Neuronal stem cell (in vitro differentiated cells): ENCODE data around the gene FBLN1.

Experiments used
- DNase-seq: peaks from one replicate; pipeline ENCODE4 v3.0.0-alpha.2; 2013; ENCODE audit warnings: low spot score
- H2AFZ ChIP-seq: one replicate; pipeline ENCODE4 v1.6.1; 2013; ENCODE audit warnings: mild to moderate bottlenecking, low read length, inconsistent platforms
- H2AK5ac ChIP-seq: 2 replicates; pipeline ENCODE4 v1.6.1; 2013; ENCODE audit warnings: low read depth, mild to moderate bottlenecking, inconsistent platforms, low read length, moderate library complexity, mixed read lengths
- H2BK120ac ChIP-seq: 2 replicates; pipeline ENCODE4 v1.6.1; 2013; ENCODE audit warnings: low read depth, mild to moderate bottlenecking, inconsistent platforms, low read length, moderate library complexity, mixed read lengths
- H2BK12ac ChIP-seq: one replicate; pipeline ENCODE4 v1.6.1; 2013; ENCODE audit warnings: low read length, inconsistent platforms
- H2BK15ac ChIP-seq: 2 replicates; pipeline ENCODE4 v1.6.1; 2013; ENCODE audit warnings: mild to moderate bottlenecking, low read length, inconsistent platforms, mixed read lengths
- H2BK5ac ChIP-seq: one replicate; pipeline ENCODE4 v1.6.1; 2013; ENCODE audit warnings: inconsistent platforms, mild to moderate bottlenecking, low read length, moderate library complexity
- H3K14ac ChIP-seq: one replicate; pipeline ENCODE4 v1.6.1; 2013; ENCODE audit warnings: low read length, inconsistent platforms
- H3K18ac ChIP-seq: 2 replicates; pipeline ENCODE4 v1.6.1; 2013; ENCODE audit warnings: low read length, inconsistent platforms
- H3K23ac ChIP-seq: 2 replicates; pipeline ENCODE4 v1.6.1; 2013; ENCODE audit warnings: low read depth, mild to moderate bottlenecking, mixed read lengths, low read length, inconsistent platforms; ENCODE audit not compliant: poor library complexity
- H3K27ac ChIP-seq: replicated peaks from 3 replicates; pipeline ENCODE4 v1.5.1; 2013; ENCODE audit warnings: low read length, inconsistent platforms
- H3K27me3 ChIP-seq, 3 experiments: 2 replicates each; pipeline ENCODE4 v1.6.1; 2013; ENCODE audit warnings: low read length in 3 of 3, mild to moderate bottlenecking in 2 of 3, inconsistent platforms in 1 of 3, low read depth in 1 of 3, mixed read lengths in 1 of 3, moderate library complexity in 1 of 3; ENCODE audit not compliant: control insufficient read depth in 3 of 3, insufficient read depth in 3 of 3
- H3K36me3 ChIP-seq, 2 donors: replicated peaks in 1 of 2; 2 replicates each; pipeline ENCODE4 v1.6.1; 2013; ENCODE audit warnings: low read length in 2 of 2; ENCODE audit not compliant: control insufficient read depth in 2 of 2, insufficient read depth in 2 of 2
- H3K4ac ChIP-seq: 2 replicates; pipeline ENCODE4 v1.6.1; 2013; ENCODE audit warnings: inconsistent platforms, mild to moderate bottlenecking, low read length, moderate library complexity
- H3K4me1 ChIP-seq, 2 donors: 1 replicate in 1 of 2; 2 replicates in 1 of 2; pipeline ENCODE4 v1.6.1; 2013; ENCODE audit warnings: low read length in 2 of 2, low read depth in 1 of 2; ENCODE audit not compliant: control insufficient read depth in 2 of 2, insufficient read depth in 1 of 2
- H3K4me2 ChIP-seq: one replicate; pipeline ENCODE4 v1.6.1; 2013; ENCODE audit warnings: mild to moderate bottlenecking, low read length, inconsistent platforms; ENCODE audit not compliant: insufficient read depth, poor library complexity, severe bottlenecking
- H3K4me3 ChIP-seq, 2 donors: 2 replicates each; pipeline ENCODE4 v1.5.1; 2013; ENCODE audit warnings: low read length in 2 of 2, mild to moderate bottlenecking in 2 of 2, inconsistent platforms in 1 of 2, moderate library complexity in 1 of 2
- H3K79me1 ChIP-seq: one replicate; pipeline ENCODE4 v1.6.1; 2013; ENCODE audit warnings: low read depth, mild to moderate bottlenecking, inconsistent platforms, low read length, moderate library complexity
- H3K9ac ChIP-seq: one replicate; pipeline ENCODE4 v1.6.1; 2013; ENCODE audit warnings: mild to moderate bottlenecking, low read depth, low read length, inconsistent platforms; ENCODE audit not compliant: poor library complexity
- H3K9me3 ChIP-seq, 2 donors: replicated peaks in 1 of 2; 2 replicates each; pipeline versions ENCODE3 to v1.6.1; 2013; ENCODE audit warnings: low read length in 2 of 2, mild to moderate bottlenecking in 2 of 2, inconsistent platforms in 1 of 2, low read depth in 1 of 2, mixed read lengths in 1 of 2, moderate library complexity in 1 of 2; ENCODE audit not compliant: control insufficient read depth in 2 of 2, insufficient read depth in 1 of 2
- H4K8ac ChIP-seq: one replicate; pipeline ENCODE4 v1.6.1; 2013; ENCODE audit warnings: low read depth, mild to moderate bottlenecking, inconsistent platforms, low read length, moderate library complexity
- H4K91ac ChIP-seq: one replicate; pipeline ENCODE4 v1.6.1; 2013; ENCODE audit warnings: low read length, low read depth, mild to moderate bottlenecking, inconsistent platforms; ENCODE audit not compliant: poor library complexity
- WGBS, 2 donors: extraction: QIAGEN DNeasy Blood & Tissue Kit; methylation state at CpG; one replicate each; pipeline ENCODE4 v1.1.7; 2013; ENCODE audit warnings: missing lambda C conversion rate in 2 of 2, mixed read lengths in 1 of 2; ENCODE audit not compliant: insufficient read length in 2 of 2, insufficient replicate concordance in 1 of 2; ENCODE audit errors: extremely low coverage in 2 of 2; 5-methylcytosine and 5-hydroxymethylcytosine counted together

The FBLN1 gene

DNA sequence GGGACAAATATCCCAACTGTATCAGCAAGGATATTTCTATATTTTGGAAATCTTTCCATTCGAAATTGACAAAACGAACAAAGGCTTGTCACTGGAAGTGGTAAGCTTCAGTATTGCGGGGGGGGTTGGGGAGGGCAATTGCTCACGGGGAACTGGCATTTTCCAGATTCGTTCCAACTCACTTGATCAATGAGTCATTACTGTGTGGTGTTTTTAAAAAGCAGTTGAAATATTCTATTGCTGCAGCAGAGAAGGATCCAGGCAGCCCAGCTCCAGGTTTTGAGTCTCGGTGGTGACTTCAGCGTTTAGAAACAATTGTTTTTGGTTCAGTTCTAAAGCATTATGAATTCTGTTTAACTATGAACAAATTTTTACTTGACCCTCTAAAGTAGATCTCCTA, 33.8 kb upstream of the FBLN1 start:
- Histone ChIP-seq H2AFZ (no peak overlapping the region), H3K9ac (no peak overlapping the region), H3K18ac (no peak overlapping the region), H4K8ac (no peak overlapping the region), H2BK5ac (no peak overlapping the region), H3K4ac (no peak overlapping the region), H2BK15ac (no peak overlapping the region), H3K23ac (no peak overlapping the region), H3K27ac (no peak overlapping the region), H2BK120ac (no peak overlapping the region), H3K27me3 (no peaks in the 10 kb centered on the region), H3K4me3 (no peak overlapping the region), H3K4me2 (no peak overlapping the region), H3K79me1 (no peaks in the 10 kb centered on the region), H2BK12ac (no peak overlapping the region), H3K9me3 (peaks cover 0 to 10% of the 10 kb centered on the region in 2 donors), H2AK5ac (no peak overlapping the region), H4K91ac (no peak overlapping the region), H3K36me3 (no peaks in the 10 kb centered on the region), H3K14ac (no peak overlapping the region), H3K4me1 (peaks cover 0 to 10% of the 10 kb centered on the region in 2 donors)
- WGBS, 2 donors: no CpG with 5 or more reads among the region's 7 CpGs
- DNase-seq: no peak

DNA sequence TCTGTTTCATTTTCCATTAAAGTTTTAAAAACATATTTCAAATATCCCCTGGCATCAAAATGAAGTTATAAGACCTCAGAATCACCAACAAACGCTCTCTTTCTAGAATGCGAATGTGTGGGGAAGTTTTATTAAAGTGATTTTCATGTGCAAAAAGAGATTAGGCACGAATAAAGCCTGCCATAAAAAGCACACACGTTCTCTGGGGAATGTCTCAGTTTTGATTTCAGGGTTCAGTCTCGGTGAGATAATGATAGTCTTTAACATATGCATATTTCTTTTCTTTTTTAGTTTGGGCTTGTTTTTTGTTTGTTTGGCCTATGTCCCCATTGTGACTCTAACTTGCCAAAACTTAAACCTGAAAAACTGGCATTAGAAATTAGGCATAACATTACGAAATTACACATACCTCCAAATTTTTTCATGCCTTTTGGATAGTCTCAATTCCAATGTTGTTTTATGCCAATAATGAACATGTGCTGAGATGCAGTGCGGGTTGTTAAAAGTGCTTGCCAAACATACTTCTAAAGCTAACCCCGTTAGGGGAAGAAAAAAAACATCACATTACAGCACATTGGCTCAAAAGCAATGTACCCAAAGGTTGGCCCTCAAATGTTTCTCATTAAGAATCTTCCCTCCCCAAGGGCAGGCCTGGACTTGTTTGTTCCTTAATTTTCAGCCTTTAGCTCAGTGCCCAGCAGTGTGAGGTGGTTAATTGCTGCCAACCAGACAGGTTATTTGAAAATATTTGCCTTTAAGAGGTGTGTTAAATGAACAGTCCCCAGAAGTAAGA, 33.2 kb upstream of the FBLN1 start:
- H3K14ac ChIP-seq: no peak overlapping the region
- H3K4me1 ChIP-seq: peaks cover 0 to 10% of the 10 kb centered on the region in 2 donors
- H2AFZ ChIP-seq: peak overlapping the region; percentile 41
- no peak overlapping the region for H2BK5ac ChIP-seq
- H3K4ac ChIP-seq: no peak overlapping the region
- no peak overlapping the region for H3K9ac ChIP-seq
- no peak overlapping the region for H3K23ac ChIP-seq
- no peak overlapping the region for H3K27ac ChIP-seq
- no peak overlapping the region for H4K91ac ChIP-seq
- no peak overlapping the region for H2AK5ac ChIP-seq
- H3K18ac ChIP-seq: no peak overlapping the region
- H3K9me3 ChIP-seq: peaks cover 0 to 9% of the 10 kb centered on the region in 2 donors
- H3K79me1 ChIP-seq: no peaks in the 10 kb centered on the region
- no peak overlapping the region for H2BK12ac ChIP-seq
- peaks cover 0 to 3% (median 0%) of the 10 kb centered on the region in 3 experiments for H3K27me3 ChIP-seq
- H3K4me3 ChIP-seq: no peak overlapping the region
- H4K8ac ChIP-seq: no peak overlapping the region
- no peak overlapping the region for H3K4me2 ChIP-seq
- no CpG with 5 or more reads among the region's 8 CpGs for WGBS, 2 donors
- no peak overlapping the region for H2BK15ac ChIP-seq
- H2BK120ac ChIP-seq: no peak overlapping the region
- DNase-seq: no peak
- no peaks in the 10 kb centered on the region for H3K36me3 ChIP-seq

- Histone ChIP-seq H3K79me1 (no peaks in the 10 kb centered on the region), H3K27ac (no peak overlapping the region)
These were observed 31.8 kb upstream of the FBLN1 start for GRCh38 chr22:45470871-45471270.

GRCh38 chr22:45472426-45472825, 30.3 kb upstream of the FBLN1 start:
- Histone ChIP-seq H4K91ac (no peak overlapping the region), H2AK5ac (no peak overlapping the region), H2BK15ac (no peak overlapping the region), H3K27me3 (peaks cover 0 to 3% (median 0%) of the 10 kb centered on the region in 3 experiments), H3K4me1 (peaks cover 0 to 10% of the 10 kb centered on the region in 2 donors), H3K23ac (no peak overlapping the region), H3K14ac (no peak overlapping the region), H3K4ac (no peak overlapping the region), H3K9me3 (peaks cover 0 to 9% of the 10 kb centered on the region in 2 donors), H3K27ac (no peak overlapping the region), H3K18ac (no peak overlapping the region), H4K8ac (no peak overlapping the region), H3K9ac (no peak overlapping the region), H3K79me1 (no peaks in the 10 kb centered on the region), H2AFZ (no peak overlapping the region), H2BK120ac (no peak overlapping the region), H3K36me3 (no peaks in the 10 kb centered on the region), H3K4me2 (no peak overlapping the region), H2BK5ac (no peak overlapping the region), H3K4me3 (no peak overlapping the region), H2BK12ac (no peak overlapping the region)
- no peak for DNase-seq
- no CpG with 5 or more reads among the region's 3 CpGs for WGBS, 2 donors

More at GRCh38 chr22:45470871-45471270, 31.8 kb upstream of the FBLN1 start:
- DNase-seq: no peak
- Histone ChIP-seq H3K18ac (no peak overlapping the region), H3K4me1 (peaks cover 0 to 10% of the 10 kb centered on the region in 2 donors), H2BK5ac (no peak overlapping the region), H3K14ac (no peak overlapping the region), H3K9me3 (peaks cover 0 to 9% of the 10 kb centered on the region in 2 donors), H4K8ac (no peak overlapping the region), H3K9ac (no peak overlapping the region), H3K36me3 (no peaks in the 10 kb centered on the region), H2BK15ac (no peak overlapping the region), H4K91ac (no peak overlapping the region), H2AFZ (no peak overlapping the region), H3K4me3 (no peak overlapping the region), H3K23ac (no peak overlapping the region), H3K4me2 (no peak overlapping the region), H3K27me3 (peaks cover 0 to 3% (median 0%) of the 10 kb centered on the region in 3 experiments), H2BK12ac (no peak overlapping the region), H2AK5ac (no peak overlapping the region), H3K4ac (no peak overlapping the region), H2BK120ac (no peak overlapping the region)
- no CpG with 5 or more reads among the region's 11 CpGs for WGBS, 2 donors
